Coronary artery (tissue), 2 donors: ENCODE data around the gene LRRC3C.

ENCODE experiments used
- DNase-seq: peaks from one replicate; pipeline ENCODE4 v3.0.0-alpha.2; 2017; ENCODE audit warnings: low spot score
- H3K27ac ChIP-seq, 2 donors: fragments of 200-600 bp; sonication (generic); one replicate each; pipeline ENCODE4 v1.5.1; 2016 to 2019
- H3K4me3 ChIP-seq: fragments of 200-600 bp; sonication (generic); 2 replicates; pipeline ENCODE4 v1.5.1; 2016; ENCODE audit warnings: mild to moderate bottlenecking, moderate library complexity
- CTCF ChIP-seq: fragments of 200-600 bp; sonication (generic); IDR thresholded peaks from one replicate; pipeline ENCODE4 v1.5.1; 2019; ENCODE audit warnings: antibody characterized with exemption

LRRC3C gene

GRCh38 chr17:39971076-39971603 is 43.6 kb downstream of the LRRC3C start:
- no peak for DNase-seq
- TF ChIP-seq CTCF = no peak
- H3K4me3 ChIP-seq = no peak overlapping the region
- H3K27ac ChIP-seq = peak overlapping the region in 1 of 2 donors; percentile 46

- Histone ChIP-seq H3K4me3 (no peak overlapping the region), H3K27ac (peak overlapping the region in 1 of 2 donors; percentile 48)
- no peak for DNase-seq
- no peak for TF ChIP-seq CTCF
Measured at GRCh38 chr17:39972271-39972670, 44.7 kb downstream of the LRRC3C start.

GRCh38 chr17:39973496-39973895 is 46.0 kb downstream of the LRRC3C start:
- no peak for TF ChIP-seq CTCF
- H3K4me3 ChIP-seq = no peak overlapping the region
- H3K27ac ChIP-seq = no peak overlapping the region
- DNase-seq = no peak

GRCh38 chr17:39974433-39974832 is 46.9 kb downstream of the LRRC3C start:
- Histone ChIP-seq H3K4me3 (no peak overlapping the region), H3K27ac (no peak overlapping the region)
- no peak for TF ChIP-seq CTCF
- DNase-seq = no peak

- TF ChIP-seq CTCF = no peak
- Histone ChIP-seq H3K4me3 (no peak overlapping the region), H3K27ac (no peak overlapping the region)
- no peak for DNase-seq
Measured at GRCh38 chr17:39975801-39976200, 48.3 kb downstream of the LRRC3C start.

- DNase-seq = no peak
- Histone ChIP-seq H3K4me3 (peak overlapping the region; percentile 88), H3K27ac (peak overlapping the region in 1 of 2 donors; percentile 89)
- TF ChIP-seq CTCF = no peak
Measured at GRCh38 chr17:39979016-39979670, 51.6 kb downstream of the LRRC3C start.

- H3K27ac ChIP-seq = peak overlapping the region; percentile 61 to 89
- DNase-seq = no peak
- no peak for TF ChIP-seq CTCF
- H3K4me3 ChIP-seq = peak overlapping the region; percentile 88
Measured at GRCh38 chr17:39979893-39980350, 52.4 kb downstream of the LRRC3C start.
